ENCODE measurements around the gene CRYBA2.
A peak's percentile ranks its signal among the peaks of the same experiment; 100 is the strongest.

CRYBA2 gene

GRCh38 chr2:219022616-219023015, 29.4 kb upstream of the CRYBA2 start:
- no peak for DNase-seq

GRCh38 chr2:219022041-219022440, 28.8 kb upstream of the CRYBA2 start:
- no peak for DNase-seq

GRCh38 chr2:219021591-219021990, 28.4 kb upstream of the CRYBA2 start:
- DNase-seq, result no peak

- no peak for DNase-seq
Observed at GRCh38 chr2:219020604-219021365, 27.6 kb upstream of the CRYBA2 start.

GRCh38 chr2:219019436-219019835, 26.2 kb upstream of the CRYBA2 start:
- no peak for DNase-seq

GRCh38 chr2:219018726-219019125, 25.5 kb upstream of the CRYBA2 start:
- no peak for DNase-seq

- DNase-seq, result no peak
Observed at GRCh38 chr2:219018286-219018685, 25.1 kb upstream of the CRYBA2 start.

GRCh38 chr2:219017201-219017931, 24.1 kb upstream of the CRYBA2 start:
- no peak for DNase-seq

GRCh38 chr2:219016721-219017120, 23.5 kb upstream of the CRYBA2 start:
- DNase-seq, result no peak

GRCh38 chr2:219010873-219011272, 17.7 kb upstream of the CRYBA2 start:
- no peak for DNase-seq

GRCh38 chr2:219010162-219010756, 17.0 kb upstream of the CRYBA2 start:
- DNase-seq, result no peak

GRCh38 chr2:219009294-219009693, 16.1 kb upstream of the CRYBA2 start:
- no peak for DNase-seq

- DNase-seq, result no peak
Observed at GRCh38 chr2:219003979-219004378, 10.8 kb upstream of the CRYBA2 start.

GRCh38 chr2:219003267-219003634, 10.0 kb upstream of the CRYBA2 start:
- DNase-seq, result no peak

- peak; percentile 91 for DNase-seq
Observed at GRCh38 chr2:219002395-219003266, 9.4 kb upstream of the CRYBA2 start.

GRCh38 chr2:219001577-219002394, 8.6 kb upstream of the CRYBA2 start:
- DNase-seq, result peak; percentile 72

- DNase-seq, result no peak
Observed at GRCh38 chr2:219001100-219001576, 7.9 kb upstream of the CRYBA2 start.

- no peak for DNase-seq
Observed at GRCh38 chr2:219000569-219000960, 7.3 kb upstream of the CRYBA2 start.

- DNase-seq, result peak; percentile 70
Observed at GRCh38 chr2:218999881-219000568, 6.8 kb upstream of the CRYBA2 start.

GRCh38 chr2:218999021-218999880, 6.0 kb upstream of the CRYBA2 start:
- DNase-seq, result no peak
